Effector memory CD8-positive, alpha-beta T cell (primary cell): Measurements from ENCODE around the gene MBD3L2B.

Source experiments
- ATAC-seq: fragments of 150-1000 bp; cut with Tn5 transposase; replicated peaks from 2 replicates; pipeline ENCODE4 v1.10.0; 2021; ENCODE audit warnings: mild to moderate bottlenecking, moderate library complexity
- DNase-seq, 3 experiments: peaks; one replicate each; pipeline ENCODE4 v3.0.0; 2021
- H3K27ac Mint-ChIP-seq, 2 donors: one replicate each; pipeline ENCODE4 v1.8.0; 2022; ENCODE audit warnings: mild to moderate bottlenecking in 2 of 2, mixed read lengths in 2 of 2, moderate library complexity in 2 of 2
- H3K27me3 Mint-ChIP-seq, 2 donors: one replicate each; pipeline ENCODE4 v1.8.0; 2022; ENCODE audit warnings: mixed read lengths in 2 of 2
- H3K36me3 Mint-ChIP-seq: one replicate; pipeline ENCODE4 v1.8.0; 2022; ENCODE audit warnings: mild to moderate bottlenecking, moderate library complexity, mixed read lengths; ENCODE audit not compliant: insufficient read depth
- H3K4me1 Mint-ChIP-seq, 2 donors: one replicate each; pipeline ENCODE4 v1.8.0; 2022; ENCODE audit warnings: low read depth in 2 of 2, mixed read lengths in 2 of 2
- H3K4me3 Mint-ChIP-seq, 2 donors: one replicate each; pipeline ENCODE4 v1.8.0; 2022; ENCODE audit warnings: mild to moderate bottlenecking in 2 of 2, mixed read lengths in 2 of 2, moderate library complexity in 2 of 2
- H3K9me3 Mint-ChIP-seq, 2 donors: one replicate each; pipeline ENCODE4 v1.8.0; 2022; ENCODE audit warnings: mixed read lengths in 2 of 2

MBD3L2B gene

DNA sequence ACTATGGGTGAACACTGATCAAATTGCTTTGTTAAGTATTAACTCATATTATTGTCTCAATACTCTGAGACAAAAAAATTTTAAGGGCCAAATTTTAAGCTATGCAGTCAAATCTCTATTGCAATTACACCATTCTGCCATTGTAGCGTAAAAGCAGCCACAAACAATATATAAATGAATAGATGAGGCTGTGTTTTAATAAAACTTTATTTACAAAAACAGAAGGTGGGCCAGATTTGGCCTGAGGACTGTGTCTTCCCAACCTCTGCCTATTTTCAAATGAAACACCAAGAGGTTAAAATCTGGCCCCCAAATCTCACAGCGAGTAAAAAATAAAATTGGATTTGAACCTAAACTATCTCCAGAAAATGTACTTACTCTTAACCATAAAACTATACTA lies 51.7 kb downstream of the MBD3L2B start:
- ATAC-seq: no peak
- Mint-ChIP-seq H3K4me3 (no peak overlapping the region), H3K36me3 (no peaks in the 10 kb centered on the region)

More for the DNA sequence above, 51.7 kb downstream of the MBD3L2B start:
- no peaks in the 10 kb centered on the region for H3K9me3 Mint-ChIP-seq
- H3K27me3 Mint-ChIP-seq: peaks cover 6 to 24% of the 10 kb centered on the region in 2 donors
- no peak overlapping the region for H3K27ac Mint-ChIP-seq
- DNase-seq: no peak
- no peaks in the 10 kb centered on the region for H3K4me1 Mint-ChIP-seq
